ENCODE results near the gene TNIK.

The TNIK gene

DNA sequence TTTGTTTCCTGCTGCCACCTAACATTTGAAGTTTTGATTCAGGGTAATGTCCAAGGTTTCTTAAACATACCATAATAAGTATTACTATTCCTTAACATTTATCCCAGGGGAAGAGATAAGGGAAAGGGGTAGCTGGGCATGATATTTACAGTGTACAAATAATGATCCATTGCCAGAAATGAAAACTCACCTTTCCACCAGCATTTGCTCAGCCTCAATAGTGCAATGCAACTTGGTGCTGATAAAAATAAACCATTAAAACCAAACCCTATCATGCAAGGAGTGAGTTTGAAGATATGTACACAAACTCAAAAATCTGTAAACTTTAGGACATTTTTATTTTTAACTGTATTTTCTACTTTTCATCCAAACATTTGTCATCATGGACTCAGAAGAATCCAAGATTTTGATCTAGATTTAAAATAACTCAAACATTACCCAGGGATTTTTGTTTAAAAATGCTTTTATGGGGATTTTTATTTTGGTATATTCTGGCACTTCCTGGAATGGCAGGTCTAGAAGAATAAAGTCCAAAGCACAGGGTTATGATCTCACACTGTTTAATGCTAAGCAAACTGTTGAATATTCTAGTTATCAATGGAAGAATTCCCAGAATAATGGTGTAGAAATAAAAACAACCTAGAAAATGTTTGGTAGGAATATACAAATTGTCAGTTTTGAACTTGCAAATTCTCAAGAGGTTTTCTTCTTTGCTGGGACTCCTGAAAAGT lies 401.2 kb downstream of the TNIK start:
- Mint-ChIP-seq H3K9me3 (no peaks in the 10 kb centered on the region), H3K4me3 (no peak overlapping the region), H3K27ac (no peak overlapping the region), H3K4me1 (no peaks in the 10 kb centered on the region), H3K27me3 (ENCODE audit: low read depth, poor library complexity) (no peaks in the 10 kb centered on the region), H3K36me3 (ENCODE audit: low read depth) (peaks cover 8% of the 10 kb centered on the region)
- no peak for DNase-seq
- TF ChIP-seq, protein P1, sequence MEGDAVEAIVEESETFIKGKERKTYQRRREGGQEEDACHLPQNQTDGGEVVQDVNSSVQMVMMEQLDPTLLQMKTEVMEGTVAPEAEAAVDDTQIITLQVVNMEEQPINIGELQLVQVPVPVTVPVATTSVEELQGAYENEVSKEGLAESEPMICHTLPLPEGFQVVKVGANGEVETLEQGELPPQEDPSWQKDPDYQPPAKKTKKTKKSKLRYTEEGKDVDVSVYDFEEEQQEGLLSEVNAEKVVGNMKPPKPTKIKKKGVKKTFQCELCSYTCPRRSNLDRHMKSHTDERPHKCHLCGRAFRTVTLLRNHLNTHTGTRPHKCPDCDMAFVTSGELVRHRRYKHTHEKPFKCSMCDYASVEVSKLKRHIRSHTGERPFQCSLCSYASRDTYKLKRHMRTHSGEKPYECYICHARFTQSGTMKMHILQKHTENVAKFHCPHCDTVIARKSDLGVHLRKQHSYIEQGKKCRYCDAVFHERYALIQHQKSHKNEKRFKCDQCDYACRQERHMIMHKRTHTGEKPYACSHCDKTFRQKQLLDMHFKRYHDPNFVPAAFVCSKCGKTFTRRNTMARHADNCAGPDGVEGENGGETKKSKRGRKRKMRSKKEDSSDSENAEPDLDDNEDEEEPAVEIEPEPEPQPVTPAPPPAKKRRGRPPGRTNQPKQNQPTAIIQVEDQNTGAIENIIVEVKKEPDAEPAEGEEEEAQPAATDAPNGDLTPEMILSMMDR (IDR thresholded peaks at IDR 0.05): no peak

DNA sequence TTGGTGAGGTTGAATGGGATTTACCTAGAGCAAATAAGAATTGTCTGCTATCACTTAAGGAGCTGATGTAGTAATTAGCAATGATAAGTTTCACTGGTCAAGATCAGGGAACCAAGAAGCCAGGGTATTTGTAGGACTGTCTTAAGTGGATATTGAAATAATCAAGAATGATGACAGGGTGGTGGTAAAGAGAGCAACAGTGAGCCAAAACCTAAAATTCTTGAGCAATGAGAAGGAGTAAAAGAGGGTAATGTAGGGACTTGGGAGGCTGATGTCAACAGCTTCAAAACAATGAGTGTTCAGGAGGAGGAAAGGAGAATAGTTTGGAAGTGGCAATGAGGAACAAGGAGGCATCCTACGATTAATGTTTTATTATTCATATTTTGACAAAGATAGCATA lies 402.1 kb downstream of the TNIK start:
- Mint-ChIP-seq H3K36me3 (ENCODE audit: low read depth) (no peaks in the 10 kb centered on the region), H3K4me1 (no peaks in the 10 kb centered on the region), H3K27me3 (ENCODE audit: low read depth, poor library complexity) (no peaks in the 10 kb centered on the region), H3K9me3 (no peaks in the 10 kb centered on the region), H3K4me3 (no peak overlapping the region), H3K27ac (no peak overlapping the region)
- TF ChIP-seq, protein P1 (IDR thresholded peaks at IDR 0.05): no peak
- DNase-seq: no peak

DNA sequence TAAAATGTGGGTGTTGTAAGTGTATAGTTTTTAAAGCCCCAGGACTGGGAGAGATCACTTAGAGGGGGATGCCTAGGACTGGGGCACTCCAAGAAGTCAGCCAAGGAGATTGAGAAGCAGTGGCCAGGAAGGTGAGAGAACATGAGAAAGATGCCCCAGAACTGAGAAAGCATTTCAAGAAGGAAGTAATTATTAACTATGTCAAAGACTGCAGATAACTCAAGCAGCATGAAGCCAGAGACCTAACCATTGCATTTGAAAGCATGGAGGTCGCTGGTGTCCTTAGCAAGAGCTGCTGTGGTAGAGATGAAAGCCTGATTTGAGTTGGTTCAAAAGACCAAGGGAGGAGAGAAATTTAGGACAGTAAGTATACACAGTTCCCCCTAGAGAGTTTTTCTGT lies 403.1 kb downstream of the TNIK start:
- H3K36me3 Mint-ChIP-seq (ENCODE audit: low read depth): no peaks in the 10 kb centered on the region
- no peak for DNase-seq
- no peak overlapping the region for H3K4me3 Mint-ChIP-seq
- H3K4me1 Mint-ChIP-seq: no peaks in the 10 kb centered on the region
- no peak overlapping the region for H3K27ac Mint-ChIP-seq
- H3K9me3 Mint-ChIP-seq: no peaks in the 10 kb centered on the region
- TF ChIP-seq, protein P1 (IDR thresholded peaks at IDR 0.05): no peak
- no peaks in the 10 kb centered on the region for H3K27me3 Mint-ChIP-seq (ENCODE audit: low read depth, poor library complexity)

DNA sequence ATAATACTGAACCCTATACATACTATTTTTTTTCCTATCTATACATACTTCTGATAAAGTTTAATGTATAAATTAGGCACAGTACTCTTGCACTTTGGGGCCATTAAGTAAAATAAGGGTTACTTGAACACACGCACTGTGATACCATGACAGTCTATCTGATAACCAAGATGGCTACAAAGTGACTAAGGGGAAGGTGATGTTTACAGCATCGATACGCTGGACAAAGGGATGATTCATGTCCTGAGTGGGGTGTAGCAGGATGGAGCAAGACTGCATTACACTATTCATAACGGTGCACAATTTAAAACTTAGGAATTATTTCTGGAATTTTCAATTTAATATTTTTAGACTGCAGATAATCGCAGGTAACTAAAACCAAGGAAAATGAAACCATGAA lies 403.7 kb downstream of the TNIK start:
- H3K9me3 Mint-ChIP-seq: no peaks in the 10 kb centered on the region
- no peak overlapping the region for H3K4me3 Mint-ChIP-seq
- H3K27me3 Mint-ChIP-seq (ENCODE audit: low read depth, poor library complexity): no peaks in the 10 kb centered on the region
- H3K36me3 Mint-ChIP-seq (ENCODE audit: low read depth): no peaks in the 10 kb centered on the region
- TF ChIP-seq, protein P1 (IDR thresholded peaks at IDR 0.05): no peak
- no peaks in the 10 kb centered on the region for H3K4me1 Mint-ChIP-seq
- no peak overlapping the region for H3K27ac Mint-ChIP-seq
- no peak for DNase-seq

DNA sequence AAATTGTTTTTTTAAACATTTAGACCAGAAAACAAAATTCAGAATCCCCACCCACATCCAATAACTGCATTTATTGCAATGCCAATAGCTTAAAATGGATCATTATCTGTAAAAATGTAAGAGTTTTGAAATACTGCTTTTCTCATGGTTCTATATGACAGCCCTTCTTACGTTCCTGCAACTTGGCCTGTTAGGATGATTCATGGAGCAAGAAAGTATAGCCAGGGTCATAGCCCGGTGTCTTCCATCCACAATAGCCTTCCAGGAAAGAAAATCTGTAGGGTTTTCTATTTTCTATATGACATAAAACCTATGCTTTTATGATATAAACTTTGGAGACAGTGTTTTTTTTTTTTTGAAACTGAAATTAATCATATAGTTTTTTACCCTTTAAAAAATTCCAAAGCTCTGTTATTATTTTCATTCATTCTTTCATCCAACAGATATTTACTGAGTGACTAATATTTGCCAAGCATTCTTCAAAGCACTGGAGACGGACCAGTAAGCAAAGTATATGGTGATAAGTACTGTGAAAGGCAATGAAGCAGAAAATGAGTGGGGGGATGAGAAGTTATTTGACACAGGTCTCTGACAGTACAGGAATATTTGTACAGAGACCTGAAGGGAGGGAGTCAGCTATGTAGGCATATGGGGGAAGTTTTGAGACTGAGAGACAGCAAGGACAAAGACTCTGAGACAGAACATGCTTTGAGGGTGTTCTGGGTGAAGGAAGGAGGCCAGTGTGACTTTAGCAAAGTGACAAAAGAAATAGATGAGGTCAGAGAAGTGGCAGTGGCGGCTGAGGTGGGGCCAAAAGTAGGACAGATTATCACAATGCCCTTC lies 404.6 kb downstream of the TNIK start:
- TF ChIP-seq, protein P1 (IDR thresholded peaks at IDR 0.05): no peak
- Mint-ChIP-seq H3K4me1 (no peaks in the 10 kb centered on the region), H3K4me3 (no peak overlapping the region), H3K27ac (no peak overlapping the region), H3K36me3 (ENCODE audit: low read depth) (no peaks in the 10 kb centered on the region), H3K9me3 (no peaks in the 10 kb centered on the region), H3K27me3 (ENCODE audit: low read depth, poor library complexity) (no peaks in the 10 kb centered on the region)
- no peak for DNase-seq
